ENCODE measurements around the gene USP17L21. TPM values are rescaled to one million over a fixed set of nuclear protein-coding genes. Genes with fewer than 3 reads are reported as not detected.
"Not testable (repeated sequence)": the region's sequence is repeated elsewhere in the genome, so short reads cannot be mapped to it uniquely, and the experiment has no call there.

Gene USP17L21
- polyA plus RNA-seq (ENCODE audit: insufficient read length in 4 of 4), result not detected

GRCh38 chr4:9262572-9262971 is at the start of gene USP17L21:
Gene USP17L21 (plus strand): TSS chr4:9262872. CDS start chr4:9262872, 0 bp downstream.
- DNase-seq (ENCODE audit: low read depth in 4 of 4, low spot score in 2 of 4), result not testable (repeated sequence)

- DNase-seq (ENCODE audit: low read depth in 4 of 4, low spot score in 2 of 4), result not testable (repeated sequence)
Observed at GRCh38 chr4:9214701-9215100, 48.0 kb upstream of the USP17L21 start.

- DNase-seq (ENCODE audit: low read depth in 4 of 4, low spot score in 2 of 4), result not testable (repeated sequence)
Observed at GRCh38 chr4:9215105-9215504, 47.6 kb upstream of the USP17L21 start, which contains the start of gene USP17L11. Gene USP17L11 (plus strand): TSS chr4:9215405. CDS start chr4:9215405, 0 bp downstream.

GRCh38 chr4:9219852-9220251 is 42.8 kb upstream of the USP17L21 start, which contains the start of gene USP17L12:
Gene USP17L12 (plus strand): TSS chr4:9220152. CDS start chr4:9220152, 0 bp downstream.
- DNase-seq (ENCODE audit: low read depth in 4 of 4, low spot score in 2 of 4), result not testable (repeated sequence)

- DNase-seq (ENCODE audit: low read depth in 4 of 4, low spot score in 2 of 4), result not testable (repeated sequence)
Observed at GRCh38 chr4:9224596-9224995, 38.1 kb upstream of the USP17L21 start, which contains the start of gene USP17L13. Gene USP17L13 (plus strand): TSS chr4:9224896. CDS start chr4:9224896, 0 bp downstream.

- DNase-seq (ENCODE audit: low read depth in 4 of 4, low spot score in 2 of 4), result not testable (repeated sequence)
Observed at GRCh38 chr4:9230249-9230648, 32.4 kb upstream of the USP17L21 start.

GRCh38 chr4:9234085-9234484 is 28.6 kb upstream of the USP17L21 start, which contains the start of gene USP17L15:
Gene USP17L15 (plus strand): TSS chr4:9234385. CDS start chr4:9234385, 0 bp downstream.
- DNase-seq (ENCODE audit: low read depth in 4 of 4, low spot score in 2 of 4), result not testable (repeated sequence)

GRCh38 chr4:9238461-9238860 is 24.2 kb upstream of the USP17L21 start:
- DNase-seq (ENCODE audit: low read depth in 4 of 4, low spot score in 2 of 4), result not testable (repeated sequence)

GRCh38 chr4:9243579-9243978 is 19.1 kb upstream of the USP17L21 start, which contains the start of gene USP17L17:
Gene USP17L17 (plus strand): TSS chr4:9243879. CDS start chr4:9243879, 0 bp downstream.
- not testable (repeated sequence) for DNase-seq (ENCODE audit: low read depth in 4 of 4, low spot score in 2 of 4)

GRCh38 chr4:9247953-9248680 is 14.6 kb upstream of the USP17L21 start, which contains the start of gene USP17L18:
Gene USP17L18 (plus strand): TSS chr4:9248630. CDS start chr4:9248630, 0 bp downstream.
- DNase-seq (ENCODE audit: low read depth in 4 of 4, low spot score in 2 of 4), result not testable (repeated sequence)

- not testable (repeated sequence) for DNase-seq (ENCODE audit: low read depth in 4 of 4, low spot score in 2 of 4)
Observed at GRCh38 chr4:9253078-9253477, 9.6 kb upstream of the USP17L21 start, which contains the start of gene USP17L19. Gene USP17L19 (plus strand): TSS chr4:9253378. CDS start chr4:9253378, 0 bp downstream.

GRCh38 chr4:9257824-9258223 is 4.8 kb upstream of the USP17L21 start, which contains the start of gene USP17L20:
Gene USP17L20 (plus strand): TSS chr4:9258124. CDS start chr4:9258124, 0 bp downstream.
- not testable (repeated sequence) for DNase-seq (ENCODE audit: low read depth in 4 of 4, low spot score in 2 of 4)

GRCh38 chr4:9267319-9267718 is 4.6 kb downstream of the USP17L21 start, which contains the start of gene USP17L22:
Gene USP17L22 (plus strand): TSS chr4:9267619. CDS start chr4:9267619, 0 bp downstream.
- not testable (repeated sequence) for DNase-seq (ENCODE audit: low read depth in 4 of 4, low spot score in 2 of 4)

GRCh38 chr4:9271719-9272118 is 9.0 kb downstream of the USP17L21 start:
- not testable (repeated sequence) for DNase-seq (ENCODE audit: low read depth in 4 of 4, low spot score in 2 of 4)

Other genes with a start within 250 kb of the USP17L21 start
- gene FAM90A26, start 92.5 kb upstream of the USP17L21 start, polyA plus RNA-seq (ENCODE audit: insufficient read length in 4 of 4), result under 1 TPM in 1 of 4 donors, not detected in 3; 0.06 TPM
- not detected for gene USP17L10, start 52.2 kb upstream of the USP17L21 start, polyA plus RNA-seq (ENCODE audit: insufficient read length in 4 of 4)
- not detected for gene USP17L11, start 47.5 kb upstream of the USP17L21 start, polyA plus RNA-seq (ENCODE audit: insufficient read length in 4 of 4)
- not detected for gene USP17L12, start 42.7 kb upstream of the USP17L21 start, polyA plus RNA-seq (ENCODE audit: insufficient read length in 4 of 4)
- not detected for gene USP17L13, start 38.0 kb upstream of the USP17L21 start, polyA plus RNA-seq (ENCODE audit: insufficient read length in 4 of 4)
- gene USP17L15, start 28.5 kb upstream of the USP17L21 start, polyA plus RNA-seq (ENCODE audit: insufficient read length in 4 of 4), result not detected
- not detected for gene USP17L17, start 19.0 kb upstream of the USP17L21 start, polyA plus RNA-seq (ENCODE audit: insufficient read length in 4 of 4)
- not detected for gene USP17L18, start 14.2 kb upstream of the USP17L21 start, polyA plus RNA-seq (ENCODE audit: insufficient read length in 4 of 4)
- not detected for gene USP17L19, start 9.5 kb upstream of the USP17L21 start, polyA plus RNA-seq (ENCODE audit: insufficient read length in 4 of 4)
- gene USP17L20, start 4.7 kb upstream of the USP17L21 start, polyA plus RNA-seq (ENCODE audit: insufficient read length in 4 of 4), result not detected
- under 1 TPM in 1 of 4 donors, not detected in 3; 0.13 TPM for gene USP17L22, start 4.7 kb downstream of the USP17L21 start, polyA plus RNA-seq (ENCODE audit: insufficient read length in 4 of 4)
- not detected for gene USP17L24, start 62.3 kb downstream of the USP17L21 start, polyA plus RNA-seq (ENCODE audit: insufficient read length in 4 of 4)
- gene USP17L25, start 67.0 kb downstream of the USP17L21 start, polyA plus RNA-seq (ENCODE audit: insufficient read length in 4 of 4), result not detected
- not detected for gene USP17L26, start 71.8 kb downstream of the USP17L21 start, polyA plus RNA-seq (ENCODE audit: insufficient read length in 4 of 4)
- not detected for gene USP17L5, start 76.5 kb downstream of the USP17L21 start, polyA plus RNA-seq (ENCODE audit: insufficient read length in 4 of 4)
- not detected for gene USP17L27, start 81.3 kb downstream of the USP17L21 start, polyA plus RNA-seq (ENCODE audit: insufficient read length in 4 of 4)
- not detected for gene USP17L28, start 86.0 kb downstream of the USP17L21 start, polyA plus RNA-seq (ENCODE audit: insufficient read length in 4 of 4)
- not detected for gene USP17L29, start 90.8 kb downstream of the USP17L21 start, polyA plus RNA-seq (ENCODE audit: insufficient read length in 4 of 4)
- not detected for gene USP17L30, start 100.3 kb downstream of the USP17L21 start, polyA plus RNA-seq (ENCODE audit: insufficient read length in 4 of 4)
- not detected for gene DEFB131A, start 181.5 kb downstream of the USP17L21 start, polyA plus RNA-seq (ENCODE audit: insufficient read length in 4 of 4)